GM19397 (cell line): ENCODE results near the gene SLC51A.
"Not testable (repeated sequence)": the region's sequence is repeated elsewhere in the genome, so short reads cannot be mapped to it uniquely, and the experiment has no call there.

Experiments used
- ATAC-seq: cut with Tn5 transposase; IDR thresholded peaks from one replicate; pipeline ENCODE4 v1.9.1; 2021; ENCODE audit warnings: mild to moderate bottlenecking, moderate library complexity; ENCODE audit not compliant: unreplicated experiment

Gene SLC51A

GRCh38 chr3:196216089-196216564 lies at the start of gene SLC51A:
Gene SLC51A (plus strand): TSS chr3:196216534. CDS start chr3:196216713, 179 bp downstream.
- no peak for ATAC-seq

DNA sequence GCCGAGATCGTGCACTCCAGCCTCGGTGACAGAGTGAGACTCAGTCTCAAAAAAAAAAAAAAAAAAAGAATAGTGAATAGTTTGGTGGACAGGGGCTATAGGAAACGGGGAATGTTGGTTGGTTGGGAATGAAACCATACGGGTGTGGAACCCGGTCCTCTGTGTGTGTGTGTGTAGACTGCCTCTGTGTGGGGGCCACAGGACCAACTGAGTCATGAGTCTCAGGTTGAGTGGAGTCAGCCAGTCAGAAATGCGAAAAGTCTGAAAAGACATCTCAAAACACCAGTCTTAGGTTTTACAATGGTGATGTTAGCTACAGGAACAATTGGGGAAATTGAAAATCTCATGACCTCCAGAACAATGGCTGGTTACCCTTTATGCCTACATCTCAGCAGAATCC lies 49.6 kb upstream of the SLC51A start:
- ATAC-seq = no peak

- ATAC-seq = no peak
These were observed 47.4 kb upstream of the SLC51A start for GRCh38 chr3:196168808-196169391.

GRCh38 chr3:196169836-196170240 lies 46.5 kb upstream of the SLC51A start:
- no peak for ATAC-seq

- not testable (repeated sequence) for ATAC-seq
These were observed 46.0 kb upstream of the SLC51A start for GRCh38 chr3:196170296-196170695.

GRCh38 chr3:196174652-196175051 lies 41.7 kb upstream of the SLC51A start:
- no peak for ATAC-seq

GRCh38 chr3:196175116-196175625 lies 41.2 kb upstream of the SLC51A start:
- ATAC-seq = no peak

DNA sequence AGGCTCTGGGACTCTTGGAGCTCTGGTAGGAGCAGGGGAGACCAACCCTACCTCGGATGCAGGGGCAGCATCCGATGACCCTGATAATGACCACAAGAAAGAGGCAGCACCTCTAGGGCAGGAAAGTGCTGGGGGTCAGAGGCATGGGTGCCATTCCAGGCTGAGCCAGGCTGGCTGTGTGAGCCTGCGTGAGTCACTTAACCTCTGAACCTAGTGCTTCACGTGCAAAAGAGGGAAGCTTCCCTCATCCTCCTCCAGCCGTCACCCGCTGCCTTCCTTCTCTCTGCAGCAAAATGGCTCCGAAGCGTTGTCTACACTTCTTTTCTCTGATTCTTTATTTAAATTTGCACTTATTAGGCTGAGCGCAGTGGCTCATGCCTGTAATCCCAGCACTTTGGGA lies 40.6 kb upstream of the SLC51A start:
- no peak for ATAC-seq

- no peak for ATAC-seq
These were observed 38.8 kb upstream of the SLC51A start for GRCh38 chr3:196177567-196177966.

- no peak for ATAC-seq
These were observed 38.4 kb upstream of the SLC51A start for GRCh38 chr3:196177967-196178366.

DNA sequence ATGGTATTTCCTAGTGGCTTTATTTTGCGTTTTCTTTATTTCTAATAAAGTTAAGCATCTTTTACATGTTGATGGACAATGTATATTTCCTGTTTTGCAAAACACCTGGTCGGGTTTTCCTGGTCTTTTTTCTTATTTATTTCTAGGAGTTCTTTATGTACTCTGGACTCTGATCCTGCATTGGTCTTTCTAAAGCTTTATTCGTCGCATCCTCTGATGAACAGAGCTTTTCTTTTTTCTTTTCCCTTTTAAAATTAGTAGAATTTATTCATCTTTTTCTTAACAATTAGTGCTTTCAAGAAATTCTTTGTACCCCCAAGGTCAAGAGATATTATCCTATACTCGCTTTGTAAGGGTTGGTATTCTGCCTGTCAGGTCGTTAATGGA lies 37.3 kb upstream of the SLC51A start:
- no peak for ATAC-seq

- peak; percentile 70 for ATAC-seq
These were observed 36.7 kb upstream of the SLC51A start for GRCh38 chr3:196179380-196180308.

- ATAC-seq = no peak
These were observed 36.0 kb upstream of the SLC51A start for GRCh38 chr3:196180346-196180745.

DNA sequence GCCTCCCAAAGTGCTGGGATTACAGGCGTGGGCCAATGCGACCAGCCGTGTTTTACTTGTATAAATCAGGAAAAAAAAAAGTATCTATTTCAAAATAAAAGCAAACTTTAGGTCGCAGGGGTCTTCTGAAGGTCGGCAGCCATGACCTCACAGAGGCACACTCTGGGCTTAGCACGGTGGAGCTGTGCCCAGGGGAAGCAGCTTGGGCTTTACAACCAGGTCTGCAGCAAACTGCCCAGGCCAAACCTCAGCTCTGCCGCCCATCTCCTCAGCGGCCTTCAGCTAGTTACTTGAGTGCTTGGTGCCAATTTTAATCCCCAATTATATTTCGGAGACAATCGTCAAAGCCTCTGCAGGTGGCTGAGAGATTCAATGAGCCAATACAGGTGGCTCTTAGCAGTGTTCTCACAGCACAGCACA lies 35.2 kb upstream of the SLC51A start:
- no peak for ATAC-seq

GRCh38 chr3:196184169-196184432 lies 32.2 kb upstream of the SLC51A start:
- not testable (repeated sequence) for ATAC-seq

DNA sequence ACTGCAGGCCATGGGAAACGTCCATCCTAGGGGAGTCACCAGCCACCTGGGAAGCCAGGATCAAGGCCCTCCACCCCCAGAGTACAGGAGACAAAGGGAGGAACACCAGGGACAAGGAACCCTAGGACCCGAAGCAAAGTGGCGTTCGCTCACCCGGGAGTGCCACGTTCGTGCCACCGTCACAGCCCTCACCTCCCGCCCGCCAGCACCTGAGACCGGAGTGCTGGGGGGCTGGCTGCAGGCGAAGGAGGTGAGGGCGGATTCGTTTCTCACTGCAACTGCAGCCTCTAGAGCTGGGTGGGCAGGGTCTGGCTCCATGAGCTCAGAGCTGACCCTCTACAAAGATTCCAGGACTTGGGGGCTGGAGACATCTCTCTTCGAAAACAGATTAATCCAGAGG lies 31.5 kb upstream of the SLC51A start:
- no peak for ATAC-seq

GRCh38 chr3:196186651-196187573 lies 29.4 kb upstream of the SLC51A start:
- no peak for ATAC-seq

- ATAC-seq = no peak
These were observed 26.6 kb upstream of the SLC51A start for GRCh38 chr3:196189566-196190347.

GRCh38 chr3:196192036-196192523 lies 24.3 kb upstream of the SLC51A start:
- ATAC-seq = peak; percentile 40

DNA sequence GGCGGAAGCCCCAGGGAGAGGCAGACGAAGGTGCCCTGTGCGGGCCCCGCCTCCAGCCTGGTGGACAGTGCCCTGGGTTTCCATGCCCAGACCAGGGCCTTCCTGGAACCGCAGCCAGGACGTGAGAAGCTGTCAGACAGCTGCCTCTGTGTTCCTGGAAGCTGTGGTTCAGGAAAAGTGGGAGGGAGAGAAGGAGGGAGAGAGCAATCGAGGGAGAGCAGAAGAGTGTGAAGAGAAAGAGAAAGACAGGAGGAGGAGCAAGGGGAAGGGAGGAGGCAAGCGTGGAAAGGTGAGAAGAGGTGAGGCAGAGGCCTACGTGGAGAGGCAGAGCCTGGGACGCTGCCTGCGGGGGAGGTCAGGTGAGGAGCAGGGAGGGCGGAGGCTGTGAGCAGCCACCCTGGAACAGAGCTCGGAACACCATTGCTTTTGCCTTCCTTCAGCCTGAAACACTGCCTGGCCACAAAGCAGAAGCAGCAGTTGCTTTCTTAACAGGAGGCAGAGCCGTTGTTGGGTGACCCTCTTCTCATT lies 23.7 kb upstream of the SLC51A start:
- peak; percentile 25 for ATAC-seq
